ENCODE data around the gene ABCF3. TPM values are rescaled to one million over a fixed set of nuclear protein-coding genes. Genes with fewer than 3 reads are reported as not detected.

The ABCF3 gene
- total RNA-seq, 2 donors from 2014 or later: 62.9 to 103 TPM

- Histone ChIP-seq H3K27me3 (replicated peaks; ENCODE audit: insufficient read depth) (no peaks in the 10 kb centered on the region), H3K4me1 (replicated peaks) (peaks cover 9% of the 10 kb centered on the region), H3K27ac (no peak overlapping the region), H3K9me3 (no peaks in the 10 kb centered on the region), H3K4me3 (no peak overlapping the region), H3K36me3 (no peaks in the 10 kb centered on the region)
- TF ChIP-seq CTCF (IDR thresholded peaks at IDR 0.05): no peak
- TF ChIP-seq POLR2AphosphoS5 (IDR thresholded peaks at IDR 0.05): no peak
- TF ChIP-seq POLR2A (IDR thresholded peaks at IDR 0.05): no peak
- intact Hi-C loops (cut with DNase I): no loop called here
- DNase-seq (ENCODE audit: low spot score): no peak
- WGBS: 91% methylated on average over 21 of the region's 23 CpGs
These were observed 47.3 kb downstream of the ABCF3 start for GRCh38 chr3:184233127-184233843.

- no peak overlapping the region for H3K4me3 ChIP-seq
- H3K36me3 ChIP-seq: no peaks in the 10 kb centered on the region
- intact Hi-C loops (cut with DNase I): no loop called here
- no peaks in the 10 kb centered on the region for H3K27me3 ChIP-seq (replicated peaks; ENCODE audit: insufficient read depth)
- WGBS: 15% methylated on average over 4 of the region's 4 CpGs
- no peak overlapping the region for H3K27ac ChIP-seq
- DNase-seq (ENCODE audit: low spot score): peak; percentile 44
- peaks cover 9% of the 10 kb centered on the region for H3K4me1 ChIP-seq (replicated peaks)
- no peaks in the 10 kb centered on the region for H3K9me3 ChIP-seq
- TF ChIP-seq CTCF (IDR thresholded peaks at IDR 0.05) (peak in 1 of 4 experiments; percentile 50), POLR2AphosphoS5 (IDR thresholded peaks at IDR 0.05) (peak; percentile 30), POLR2A (IDR thresholded peaks at IDR 0.05) (no peak)
These were observed 48.2 kb downstream of the ABCF3 start for GRCh38 chr3:184234224-184234623.

- intact Hi-C loops (cut with DNase I): no loop called here
- TF ChIP-seq POLR2A (IDR thresholded peaks at IDR 0.05): no peak
- no peaks in the 10 kb centered on the region for H3K36me3 ChIP-seq
- H3K9me3 ChIP-seq: no peaks in the 10 kb centered on the region
- no peaks in the 10 kb centered on the region for H3K27me3 ChIP-seq (replicated peaks; ENCODE audit: insufficient read depth)
- DNase-seq (ENCODE audit: low spot score): no peak
- H3K27ac ChIP-seq: no peak overlapping the region
- 87% methylated on average over 18 of the region's 19 CpGs for WGBS
- H3K4me3 ChIP-seq: no peak overlapping the region
- H3K4me1 ChIP-seq (replicated peaks): peaks cover 7% of the 10 kb centered on the region
These were observed 48.8 kb downstream of the ABCF3 start for GRCh38 chr3:184234671-184235380.

GRCh38 chr3:184235381-184236032 lies 49.5 kb downstream of the ABCF3 start:
- Histone ChIP-seq H3K36me3 (no peaks in the 10 kb centered on the region), H3K9me3 (no peaks in the 10 kb centered on the region), H3K4me1 (replicated peaks) (no peaks in the 10 kb centered on the region), H3K27ac (no peak overlapping the region), H3K27me3 (replicated peaks; ENCODE audit: insufficient read depth) (no peaks in the 10 kb centered on the region), H3K4me3 (no peak overlapping the region)
- no peak for DNase-seq (ENCODE audit: low spot score)
- intact Hi-C loops (cut with DNase I): no loop called here
- 96% methylated on average over 4 of the region's 4 CpGs for WGBS
- TF ChIP-seq POLR2A (IDR thresholded peaks at IDR 0.05) (no peak), POLR2AphosphoS5 (IDR thresholded peaks at IDR 0.05) (no peak), CTCF (IDR thresholded peaks at IDR 0.05) (no peak)

- Histone ChIP-seq H3K36me3 (no peaks in the 10 kb centered on the region), H3K9me3 (no peaks in the 10 kb centered on the region), H3K27ac (no peak overlapping the region), H3K4me3 (no peak overlapping the region), H3K27me3 (replicated peaks; ENCODE audit: insufficient read depth) (no peaks in the 10 kb centered on the region), H3K4me1 (replicated peaks) (no peaks in the 10 kb centered on the region)
- intact Hi-C loops (cut with DNase I): no loop called here
- TF ChIP-seq POLR2A (IDR thresholded peaks at IDR 0.05) (no peak), POLR2AphosphoS5 (IDR thresholded peaks at IDR 0.05) (no peak), CTCF (IDR thresholded peaks at IDR 0.05) (no peak)
- WGBS: 48% methylated on average over 13 of the region's 14 CpGs
- DNase-seq (ENCODE audit: low spot score): no peak
These were observed 50.0 kb downstream of the ABCF3 start for GRCh38 chr3:184236033-184236410.

Data from prostate gland (tissue), 2 donors.